ENCODE measurements around the gene TTC28. TPM values are rescaled to one million over a fixed set of nuclear protein-coding genes. Genes with fewer than 3 reads are reported as not detected.

TTC28 gene
- total RNA-seq, 2 donors from 2014 or later: 29.2 to 74.6 TPM

DNA sequence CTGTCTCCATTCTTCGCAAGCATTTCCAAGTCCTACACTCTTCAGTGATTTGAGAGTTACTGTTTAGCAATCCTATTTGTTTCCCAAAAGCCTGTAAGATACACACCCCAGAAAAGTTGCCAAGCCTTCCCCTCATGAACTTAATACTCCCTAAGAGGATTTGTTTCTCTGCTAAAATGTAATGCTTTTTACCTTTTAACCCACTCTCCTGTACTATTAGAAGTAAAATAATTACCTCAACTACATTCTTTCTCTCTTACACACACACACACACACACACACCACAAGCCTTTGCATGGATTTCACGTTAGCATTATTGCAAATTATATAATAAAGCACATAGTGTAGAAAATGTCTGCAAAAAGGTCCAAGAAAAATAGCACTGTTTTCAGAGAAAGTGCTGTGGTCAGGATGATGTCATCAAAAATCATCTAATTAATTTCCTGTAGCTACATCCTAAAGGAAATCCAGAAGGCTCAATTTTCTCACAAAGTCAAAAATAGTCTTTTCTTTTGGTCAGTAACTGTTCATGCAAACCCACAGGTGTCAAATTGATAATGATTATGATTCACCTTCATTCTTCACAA is 396.5 kb downstream of the TTC28 start:
- H3K4me3 ChIP-seq: no peak overlapping the region
- H3K4me1 ChIP-seq (replicated peaks): no peaks in the 10 kb centered on the region
- 88% methylated on average over 2 of the region's 2 CpGs for WGBS
- no peak overlapping the region for H3K27ac ChIP-seq
- H3K9me3 ChIP-seq: no peaks in the 10 kb centered on the region
- H3K27me3 ChIP-seq (replicated peaks; ENCODE audit: insufficient read depth): no peaks in the 10 kb centered on the region
- intact Hi-C loops (cut with DNase I): no loop called here
- H3K36me3 ChIP-seq: no peaks in the 10 kb centered on the region
- TF ChIP-seq POLR2A (IDR thresholded peaks at IDR 0.05) (no peak), POLR2AphosphoS5 (IDR thresholded peaks at IDR 0.05) (no peak), CTCF (IDR thresholded peaks at IDR 0.05) (no peak)
- DNase-seq (ENCODE audit: low spot score): no peak

GRCh38 chr22:28282405-28283067 is 397.1 kb downstream of the TTC28 start:
- intact Hi-C loops (cut with DNase I): no loop called here
- TF ChIP-seq POLR2A (IDR thresholded peaks at IDR 0.05): no peak
- TF ChIP-seq CTCF (IDR thresholded peaks at IDR 0.05): no peak
- no peak for TF ChIP-seq POLR2AphosphoS5 (IDR thresholded peaks at IDR 0.05)
- no peak overlapping the region for H3K4me3 ChIP-seq
- H3K36me3 ChIP-seq: no peaks in the 10 kb centered on the region
- no peak overlapping the region for H3K27ac ChIP-seq
- DNase-seq (ENCODE audit: low spot score): no peak
- no peaks in the 10 kb centered on the region for H3K4me1 ChIP-seq (replicated peaks)
- no peaks in the 10 kb centered on the region for H3K27me3 ChIP-seq (replicated peaks; ENCODE audit: insufficient read depth)
- WGBS: 87% methylated on average over 3 of the region's 3 CpGs
- no peaks in the 10 kb centered on the region for H3K9me3 ChIP-seq

DNA sequence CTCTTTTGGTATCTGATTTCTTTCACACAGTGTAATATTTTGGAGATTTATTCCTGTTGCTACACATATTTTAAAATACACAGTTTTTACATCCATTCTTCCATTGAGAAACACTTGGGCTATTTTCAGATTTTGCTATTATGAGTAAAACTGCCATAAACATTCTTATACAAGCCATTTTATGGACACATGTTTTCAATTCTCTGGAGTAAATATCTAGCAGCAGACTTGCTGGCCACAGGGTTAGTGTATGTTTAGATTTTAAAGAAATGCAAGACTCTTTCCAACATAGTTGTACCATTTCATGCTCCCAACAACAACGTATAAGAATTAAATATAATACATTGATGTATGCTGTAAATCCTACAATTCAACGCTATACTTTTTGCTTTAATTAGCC is 399.8 kb downstream of the TTC28 start:
- 96% methylated on average over 2 of the region's 2 CpGs for whole genome bisulfite sequencing

DNA sequence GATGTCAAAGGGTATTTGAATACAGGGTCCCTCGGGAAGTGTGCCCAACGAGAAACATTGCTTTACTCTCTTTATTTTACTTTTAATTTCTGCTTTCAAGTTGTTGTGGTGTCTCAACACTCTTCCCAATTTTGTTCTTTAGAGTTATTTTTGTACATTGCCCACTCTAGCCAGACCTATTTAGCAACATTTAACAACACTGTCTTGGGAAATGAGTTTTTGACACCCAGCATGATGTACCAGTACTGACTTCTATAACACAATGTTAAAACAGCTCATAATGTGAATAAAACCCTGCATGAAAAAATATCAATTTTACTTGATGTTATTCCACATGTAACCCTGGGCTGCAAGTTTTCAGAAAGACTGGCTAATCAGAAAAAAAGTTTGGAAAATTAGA is 410.4 kb downstream of the TTC28 start:
- no peak for DNase-seq (ENCODE audit: low spot score)
- H3K27me3 ChIP-seq (replicated peaks; ENCODE audit: insufficient read depth): no peaks in the 10 kb centered on the region
- H3K4me1 ChIP-seq (replicated peaks): no peaks in the 10 kb centered on the region
- no peak overlapping the region for H3K4me3 ChIP-seq
- intact Hi-C loops (cut with DNase I): no loop called here
- 95% methylated on average over 2 of the region's 2 CpGs for WGBS
- no peaks in the 10 kb centered on the region for H3K9me3 ChIP-seq
- H3K27ac ChIP-seq: no peak overlapping the region
- no peaks in the 10 kb centered on the region for H3K36me3 ChIP-seq
- TF ChIP-seq CTCF (IDR thresholded peaks at IDR 0.05) (no peak), POLR2AphosphoS5 (IDR thresholded peaks at IDR 0.05) (no peak), POLR2A (IDR thresholded peaks at IDR 0.05) (no peak)

More for the DNA sequence above, 399.8 kb downstream of the TTC28 start:
- Histone ChIP-seq H3K27ac (no peak overlapping the region), H3K4me3 (no peak overlapping the region), H3K36me3 (no peaks in the 10 kb centered on the region), H3K9me3 (no peaks in the 10 kb centered on the region), H3K4me1 (replicated peaks) (no peaks in the 10 kb centered on the region), H3K27me3 (replicated peaks; ENCODE audit: insufficient read depth) (no peaks in the 10 kb centered on the region)
- TF ChIP-seq POLR2AphosphoS5 (IDR thresholded peaks at IDR 0.05): no peak
- TF ChIP-seq POLR2A (IDR thresholded peaks at IDR 0.05): no peak
- TF ChIP-seq CTCF (IDR thresholded peaks at IDR 0.05): no peak
- intact Hi-C loops (cut with DNase I): no loop called here
- DNase-seq (ENCODE audit: low spot score): no peak

- no peaks in the 10 kb centered on the region for H3K9me3 ChIP-seq
- WGBS: 51% methylated on average over 5 of the region's 5 CpGs
- H3K27ac ChIP-seq: no peak overlapping the region
- H3K36me3 ChIP-seq: no peaks in the 10 kb centered on the region
- TF ChIP-seq POLR2A (IDR thresholded peaks at IDR 0.05) (no peak), POLR2AphosphoS5 (IDR thresholded peaks at IDR 0.05) (no peak), CTCF (IDR thresholded peaks at IDR 0.05) (no peak)
- DNase-seq (ENCODE audit: low spot score): peak; percentile 5
- no peaks in the 10 kb centered on the region for H3K4me1 ChIP-seq (replicated peaks)
- intact Hi-C loops (cut with DNase I): no loop called here
- H3K4me3 ChIP-seq: no peak overlapping the region
- H3K27me3 ChIP-seq (replicated peaks; ENCODE audit: insufficient read depth): no peaks in the 10 kb centered on the region
These were observed 410.8 kb downstream of the TTC28 start for GRCh38 chr22:28268850-28269249.
